ENCODE results near the gene PHAF1.
"Not testable (repeated sequence)": the region's sequence is repeated elsewhere in the genome, so short reads cannot be mapped to it uniquely, and the experiment has no call there.

Gene PHAF1

DNA sequence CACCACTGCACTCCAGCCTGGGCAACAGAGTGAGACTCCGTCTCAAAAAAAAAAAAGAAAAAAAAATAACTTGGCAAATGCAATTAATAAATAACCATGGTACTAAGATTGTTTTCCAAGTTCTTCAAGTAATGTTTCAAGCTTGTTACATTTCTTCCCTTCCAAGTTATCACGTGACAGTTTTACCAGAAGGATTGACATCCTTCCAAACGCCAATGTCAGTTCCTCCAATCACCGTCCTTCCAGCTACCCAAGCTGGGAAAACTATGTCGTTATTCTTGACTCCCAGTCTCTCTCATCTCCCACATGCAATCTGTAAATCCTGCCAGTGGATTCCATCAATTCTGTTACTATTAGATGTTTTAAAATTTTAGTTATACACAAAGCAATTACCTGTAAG lies 3.9 kb upstream of the PHAF1 start:
- DNase-seq, result no peak

DNA sequence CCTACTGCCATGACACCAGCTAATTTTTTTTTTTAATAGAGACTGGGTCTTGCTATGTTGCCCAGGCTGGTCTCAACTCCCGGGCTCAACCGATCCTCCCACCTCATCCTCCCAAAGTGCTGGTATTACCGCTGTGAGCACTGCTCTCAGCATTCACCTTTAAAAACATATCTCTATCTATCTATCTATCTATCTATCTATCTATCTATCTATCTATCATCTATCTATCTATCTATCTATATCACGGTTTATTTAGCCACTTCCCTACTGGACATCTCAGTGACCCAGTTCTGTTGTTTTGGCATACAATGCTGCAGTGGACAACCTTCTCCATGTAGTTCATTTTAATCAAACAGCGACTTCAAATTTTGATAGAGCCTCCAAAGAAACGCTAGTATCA lies 1.3 kb upstream of the PHAF1 start:
- DNase-seq, result no peak

GRCh38 chr16:67108931-67109406 lies 772 bp upstream of the PHAF1 start:
- no peak for DNase-seq

- no peak for DNase-seq
Observed at GRCh38 chr16:67111951-67112444, 2.3 kb downstream of the PHAF1 start.

- no peak for DNase-seq
Observed at GRCh38 chr16:67112591-67113399, 3.1 kb downstream of the PHAF1 start.

DNA sequence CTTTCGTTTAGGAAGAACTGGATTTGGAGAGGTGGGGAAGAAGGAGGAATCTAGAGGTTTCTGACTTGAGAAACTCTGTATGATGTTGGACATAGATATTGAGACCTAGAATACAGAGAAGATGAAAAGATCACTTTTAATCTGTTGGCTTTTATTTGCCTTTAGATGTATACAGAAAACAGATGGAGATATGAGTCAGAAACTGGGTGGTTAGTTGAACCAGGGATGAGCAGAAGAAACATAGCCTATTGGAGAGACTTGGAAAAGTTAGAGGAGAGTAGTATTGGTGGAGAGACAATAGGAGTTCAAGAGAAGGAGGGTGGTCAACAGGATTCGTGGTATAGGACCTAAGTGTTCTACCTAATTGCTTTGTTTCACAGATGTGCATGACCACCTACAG lies 5.1 kb downstream of the PHAF1 start:
- DNase-seq, result no peak

DNA sequence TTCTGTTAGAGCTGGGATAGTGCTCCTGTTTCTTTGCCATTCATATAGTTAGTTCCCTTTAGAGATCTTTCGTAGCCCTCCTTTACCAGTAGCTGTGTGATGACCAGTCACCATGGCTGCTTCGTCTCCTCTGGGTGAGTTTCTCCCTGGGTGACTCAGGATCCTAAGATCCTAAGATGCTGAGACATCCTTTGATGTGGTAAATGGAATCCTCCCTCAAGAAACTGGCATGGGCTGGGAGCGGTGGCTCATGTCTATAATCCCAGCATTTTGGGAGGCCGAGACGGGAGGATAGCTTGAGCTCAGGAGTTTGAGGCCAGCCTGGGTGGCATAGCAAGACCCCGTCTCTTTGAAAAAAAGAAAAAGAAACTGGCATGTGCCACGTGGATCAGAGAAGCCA lies 5.9 kb downstream of the PHAF1 start:
- no peak for DNase-seq

DNA sequence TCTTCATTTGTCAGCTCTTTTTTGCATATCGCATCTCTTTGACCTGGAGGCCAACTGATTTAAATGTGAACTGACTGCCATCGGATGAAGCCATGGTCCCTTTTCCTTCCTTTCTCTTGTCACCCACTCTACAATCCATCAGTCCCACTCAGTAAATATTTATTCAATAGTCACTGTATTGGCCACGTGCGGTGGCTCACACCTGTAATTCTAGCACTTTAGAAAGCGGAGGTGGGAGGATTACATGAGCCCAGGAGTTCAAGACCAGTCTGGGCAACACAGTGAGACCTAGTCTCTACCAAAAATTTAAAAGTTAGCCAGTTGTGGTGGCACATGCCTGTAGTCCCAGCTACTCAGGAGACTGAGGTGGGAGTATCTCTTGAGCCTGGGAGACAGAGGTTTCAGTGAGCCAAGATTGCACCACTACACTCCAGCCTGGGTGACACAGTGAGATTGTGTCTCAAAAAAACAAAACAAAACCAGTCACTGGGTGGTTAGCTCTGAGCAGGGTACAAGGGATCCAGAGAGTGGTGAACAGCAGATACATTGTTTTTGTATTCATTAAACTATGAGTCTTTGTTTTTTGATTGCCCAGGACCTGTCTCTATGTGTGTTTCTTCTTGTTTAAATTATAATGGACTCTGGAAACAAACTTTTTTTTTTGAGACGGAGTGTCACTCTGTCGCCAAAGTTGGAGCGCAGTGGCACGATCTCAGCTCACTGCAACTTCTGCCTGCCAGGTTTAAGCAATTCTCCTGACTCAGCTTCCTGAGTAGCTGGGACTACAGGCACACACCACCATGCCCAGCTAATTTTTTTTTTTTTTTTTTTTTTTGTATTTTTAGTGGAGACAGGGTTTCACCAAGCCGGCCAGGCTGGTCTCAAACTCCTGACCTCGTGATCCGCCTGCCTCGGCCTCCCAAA lies 6.9 kb downstream of the PHAF1 start:
- no peak for DNase-seq

- DNase-seq, result no peak
Observed at GRCh38 chr16:67117716-67118115, 8.0 kb downstream of the PHAF1 start.

DNA sequence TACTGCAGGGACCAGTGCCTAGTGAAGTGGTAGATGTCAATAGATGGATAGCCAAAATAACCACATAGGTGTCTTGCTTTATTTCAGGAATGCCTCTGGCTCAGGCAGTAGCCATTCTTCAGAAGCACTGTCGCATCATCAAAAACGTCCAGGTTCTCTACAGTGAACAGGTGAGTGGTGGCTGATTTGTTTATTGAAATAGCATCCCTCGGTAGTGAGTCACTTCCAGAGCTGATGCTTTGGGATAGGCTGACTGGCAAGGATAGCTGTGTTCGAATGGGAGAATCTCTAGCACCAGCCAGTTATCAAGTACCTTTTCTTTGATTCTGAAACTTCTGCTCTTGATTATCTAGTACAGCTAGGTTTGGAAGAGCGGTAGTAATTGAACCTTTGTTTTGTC lies 10.3 kb downstream of the PHAF1 start:
- DNase-seq, result no peak

DNA sequence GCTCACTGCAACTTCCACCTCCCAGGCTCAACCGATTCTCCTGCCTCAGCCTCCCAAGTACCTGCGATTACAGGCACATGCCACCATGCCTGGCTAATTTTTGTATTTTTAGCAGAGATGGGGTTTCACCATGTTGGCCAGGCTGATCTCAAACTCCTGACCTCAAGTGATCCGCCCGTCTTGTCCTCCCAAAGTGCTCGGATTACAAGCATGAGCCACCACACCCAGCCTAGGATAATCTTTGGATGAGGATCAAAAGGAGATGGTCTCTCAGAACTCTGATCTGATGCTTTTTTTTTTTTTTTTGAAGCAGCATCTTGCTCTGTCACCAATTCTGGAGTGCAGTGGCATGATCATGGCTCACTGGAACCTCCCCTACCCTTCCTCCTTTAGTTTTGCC lies 13.1 kb downstream of the PHAF1 start:
- not testable (repeated sequence) for DNase-seq

DNA sequence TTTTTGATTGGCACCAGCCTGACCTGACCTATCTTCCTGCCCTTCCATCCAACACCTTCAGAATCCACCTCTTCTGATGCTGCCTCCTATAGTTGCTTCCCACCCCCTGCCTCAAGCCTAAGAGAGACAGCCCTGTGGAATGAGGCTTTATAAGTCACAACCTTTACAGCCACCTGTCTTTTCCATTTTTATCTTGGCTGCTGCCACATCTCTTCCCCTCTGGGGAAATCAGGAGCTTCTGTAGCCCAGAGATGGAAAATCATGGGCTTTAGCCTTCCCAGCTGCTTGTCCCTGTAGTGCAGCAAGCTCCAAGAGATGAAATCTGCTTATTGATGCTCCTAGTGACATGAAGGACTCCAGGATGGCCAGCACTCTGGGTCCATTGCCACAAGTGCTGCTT lies 18.7 kb downstream of the PHAF1 start:
- DNase-seq, result no peak

GRCh38 chr16:67128887-67129286 lies 19.1 kb downstream of the PHAF1 start:
- no peak for DNase-seq

- no peak for DNase-seq
Observed at GRCh38 chr16:67129422-67129821, 19.7 kb downstream of the PHAF1 start.

DNA sequence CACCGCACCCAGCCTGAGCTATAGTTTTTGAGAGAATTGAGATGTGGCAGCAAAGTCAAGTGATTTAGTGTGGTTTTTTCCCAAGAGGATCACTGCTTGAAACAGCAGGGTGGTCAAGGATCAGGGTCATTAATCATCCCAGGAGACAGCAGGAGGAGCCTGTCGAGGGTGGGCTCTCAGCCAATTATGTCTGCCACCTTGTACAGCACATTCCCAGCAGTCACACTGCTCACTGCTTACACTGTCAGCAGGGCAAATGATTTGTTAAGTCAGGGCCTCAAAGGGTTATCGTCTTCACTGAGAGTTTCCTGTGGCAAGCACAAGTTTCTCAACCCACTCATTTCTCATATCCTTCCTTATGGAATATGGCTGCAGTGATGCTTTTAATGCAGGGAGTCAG lies 27.9 kb downstream of the PHAF1 start:
- DNase-seq, result no peak

DNA sequence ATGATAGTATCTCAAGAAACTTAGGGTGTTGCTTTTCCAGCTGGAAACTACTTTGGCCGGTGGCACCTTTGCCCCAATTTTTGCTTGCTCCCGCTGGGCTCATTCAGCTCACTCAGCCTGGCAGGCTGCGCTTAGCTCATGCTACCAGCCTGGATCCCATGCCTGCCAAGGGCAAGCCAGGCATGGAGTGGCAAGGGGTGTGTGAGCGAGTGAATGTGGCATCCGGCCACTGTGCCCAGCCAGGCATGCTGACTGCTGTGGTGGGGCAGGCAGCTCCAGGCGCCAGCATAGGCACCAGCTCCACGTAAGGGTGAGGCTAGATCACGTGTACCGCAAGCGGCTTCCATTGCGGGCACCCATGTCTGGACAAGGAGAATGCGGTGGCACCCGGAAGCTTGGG lies 31.6 kb downstream of the PHAF1 start:
- DNase-seq, result no peak

DNA sequence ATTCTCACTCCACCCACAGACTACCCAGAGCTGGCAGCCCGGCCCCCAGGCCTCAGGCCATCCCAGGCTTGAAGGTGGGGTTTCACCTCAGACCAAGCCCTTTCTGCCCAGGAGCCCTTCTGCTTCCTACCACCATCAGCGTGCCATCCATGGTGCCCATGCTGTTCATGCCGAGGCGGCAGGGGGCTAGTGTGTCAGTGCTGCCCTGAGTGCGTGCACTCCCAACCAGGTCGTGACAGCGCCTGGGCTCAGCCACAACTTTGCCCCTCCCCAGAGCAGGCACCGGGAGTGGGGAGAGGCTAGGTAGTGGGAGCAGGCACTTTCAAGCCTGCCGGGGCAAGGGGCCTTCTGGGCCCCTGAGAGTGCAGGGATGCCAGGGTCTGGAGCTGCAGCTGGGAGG lies 32.6 kb downstream of the PHAF1 start:
- no peak for DNase-seq

GRCh38 chr16:67144943-67145342 lies 35.2 kb downstream of the PHAF1 start:
- no peak for DNase-seq

GRCh38 chr16:67145746-67146145 lies 36.0 kb downstream of the PHAF1 start:
- DNase-seq, result no peak

- DNase-seq, result no peak
Observed at GRCh38 chr16:67146523-67147357, 37.0 kb downstream of the PHAF1 start.

DNA sequence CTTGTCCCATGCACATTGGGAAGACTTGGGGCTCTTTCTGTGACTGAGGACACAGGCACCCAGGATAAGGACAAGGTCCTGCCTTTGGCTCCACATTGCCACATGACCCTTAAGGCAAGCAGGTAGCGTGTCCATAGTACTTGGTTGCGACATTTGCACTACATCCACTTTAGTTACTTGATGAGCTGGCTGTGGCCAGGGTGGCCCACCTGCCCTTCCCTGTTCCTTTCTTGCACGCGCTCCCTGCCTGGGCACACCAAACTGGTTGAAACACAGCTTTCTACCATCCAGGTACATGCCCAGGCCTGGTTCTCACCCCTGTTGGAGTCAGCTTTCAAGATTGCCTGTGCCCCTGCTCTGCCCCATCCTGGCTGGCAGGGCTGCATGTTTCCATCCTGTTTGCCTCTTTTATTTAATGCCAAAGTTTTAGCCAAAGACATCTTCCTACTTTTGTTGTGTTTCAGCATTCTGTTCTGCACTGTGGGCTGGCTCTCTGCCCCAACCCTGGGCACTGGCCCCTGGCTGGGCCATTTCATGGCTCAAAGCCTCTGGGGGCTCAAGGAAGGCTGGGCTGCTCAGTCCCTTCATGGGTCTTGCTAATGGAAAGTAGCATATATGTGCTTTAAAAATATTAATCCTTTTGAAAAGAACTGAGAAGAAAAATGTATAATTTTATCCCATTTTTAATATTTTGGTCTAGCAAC lies 37.8 kb downstream of the PHAF1 start:
- DNase-seq, result no peak

- no peak for DNase-seq
Observed at GRCh38 chr16:67148221-67148620, 38.5 kb downstream of the PHAF1 start.
